ENCODE results near the gene NELL1.

The NELL1 gene

GRCh38 chr11:20669820-20670684 lies 666 bp downstream of the NELL1 start:
- DNase-seq = no peak

DNA sequence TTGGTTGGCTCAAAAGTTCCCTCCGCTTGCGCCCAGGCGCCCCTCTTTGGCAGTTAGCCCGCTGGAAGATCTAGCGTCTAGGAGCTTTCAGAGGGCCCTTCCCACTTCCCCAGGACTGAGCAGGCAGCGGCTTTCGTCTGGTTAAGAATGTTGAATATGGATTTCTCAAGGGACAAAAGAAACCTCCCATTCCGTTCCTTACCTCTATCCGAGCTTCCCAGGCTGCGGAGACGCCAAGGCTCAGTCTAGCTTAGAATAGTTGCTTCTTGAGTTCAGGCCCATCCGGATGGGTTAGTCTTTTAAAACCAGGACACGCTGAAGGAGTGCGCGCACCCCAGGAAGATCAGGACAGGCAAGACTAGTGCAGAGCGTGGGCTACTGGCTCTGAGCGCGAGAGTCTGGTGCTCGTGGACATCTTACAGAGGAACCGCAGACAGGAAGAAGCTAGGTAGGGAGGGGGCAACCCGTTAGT lies 1.6 kb downstream of the NELL1 start:
- DNase-seq = no peak

GRCh38 chr11:20671856-20672546 lies 2.6 kb downstream of the NELL1 start:
- peak; percentile 23 to 46 for DNase-seq

- peak in 1 of 2 experiments; percentile 12 for DNase-seq
These were observed 3.2 kb downstream of the NELL1 start for GRCh38 chr11:20672575-20672974.

- no peak for DNase-seq
These were observed 7.3 kb downstream of the NELL1 start for GRCh38 chr11:20676658-20677057.

- no peak for DNase-seq
These were observed 19.4 kb downstream of the NELL1 start for GRCh38 chr11:20688761-20689160.

- peak in 1 of 2 experiments; percentile 13 for DNase-seq
These were observed 38.5 kb downstream of the NELL1 start for GRCh38 chr11:20707876-20708275.

DNA sequence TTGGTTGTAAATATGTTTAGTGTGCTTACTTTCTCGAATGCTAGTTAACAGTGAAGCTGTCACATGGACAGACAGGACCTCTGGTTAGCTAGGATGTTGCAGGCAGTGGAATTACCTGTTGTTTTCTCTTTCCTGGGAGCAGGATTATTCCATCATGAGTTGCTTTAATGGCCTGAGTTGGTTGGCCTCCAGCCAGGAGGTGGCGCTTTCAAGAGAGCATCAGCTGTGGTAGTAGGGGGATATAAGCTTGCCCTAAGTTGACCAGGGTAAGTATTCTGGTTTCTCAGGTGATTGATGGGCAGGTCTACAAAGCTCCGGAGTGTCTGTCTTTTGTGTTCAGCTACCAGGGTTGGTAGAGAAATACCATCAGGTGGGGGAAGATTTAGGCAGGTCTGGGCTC lies 43.5 kb downstream of the NELL1 start:
- no peak for DNase-seq

DNA sequence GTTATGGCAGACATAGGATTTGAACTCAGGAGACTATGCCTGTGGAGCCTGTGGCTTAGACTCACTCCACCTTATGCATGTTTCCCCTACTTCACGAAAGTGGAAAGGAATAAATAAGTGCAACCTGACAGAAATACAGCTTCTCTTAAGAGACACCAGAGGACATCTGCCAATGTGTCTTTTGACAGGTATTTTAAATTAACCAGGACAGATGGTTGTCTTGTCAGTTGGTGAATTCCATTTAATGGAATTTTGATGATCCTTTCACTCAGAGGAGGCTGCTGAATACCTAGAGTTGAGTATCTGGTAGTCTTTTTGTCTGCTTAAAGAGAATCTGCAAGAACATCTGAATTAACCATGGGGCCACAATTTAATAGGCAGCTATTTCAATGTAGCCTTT lies 46.1 kb downstream of the NELL1 start:
- DNase-seq = no peak

DNA sequence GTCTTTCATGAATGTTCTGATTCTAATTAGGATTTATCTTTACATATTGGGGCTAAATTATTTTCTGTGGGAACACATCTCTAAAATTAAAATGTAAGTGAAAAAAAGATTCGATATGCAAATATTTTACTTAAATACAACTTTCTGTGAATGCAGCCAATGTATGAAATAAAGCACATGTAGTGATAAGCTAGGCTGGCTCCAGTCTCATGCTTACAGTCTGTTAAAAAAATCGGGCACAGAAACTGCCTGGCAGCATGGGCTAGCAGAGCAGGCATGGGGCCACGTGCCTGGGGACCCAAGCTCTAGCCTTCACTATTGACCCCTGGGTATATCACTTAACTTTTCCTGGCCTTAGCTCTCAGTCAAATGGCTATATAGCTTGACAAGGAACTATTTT lies 46.5 kb downstream of the NELL1 start:
- DNase-seq = no peak

- no peak for DNase-seq
These were observed 50.4 kb downstream of the NELL1 start for GRCh38 chr11:20719821-20720220.

GRCh38 chr11:20723366-20723765 lies 54.0 kb downstream of the NELL1 start:
- no peak for DNase-seq

- DNase-seq = no peak
These were observed 60.3 kb downstream of the NELL1 start for GRCh38 chr11:20729597-20730105.

- DNase-seq = no peak
These were observed 62.4 kb downstream of the NELL1 start for GRCh38 chr11:20731676-20732215.

DNA sequence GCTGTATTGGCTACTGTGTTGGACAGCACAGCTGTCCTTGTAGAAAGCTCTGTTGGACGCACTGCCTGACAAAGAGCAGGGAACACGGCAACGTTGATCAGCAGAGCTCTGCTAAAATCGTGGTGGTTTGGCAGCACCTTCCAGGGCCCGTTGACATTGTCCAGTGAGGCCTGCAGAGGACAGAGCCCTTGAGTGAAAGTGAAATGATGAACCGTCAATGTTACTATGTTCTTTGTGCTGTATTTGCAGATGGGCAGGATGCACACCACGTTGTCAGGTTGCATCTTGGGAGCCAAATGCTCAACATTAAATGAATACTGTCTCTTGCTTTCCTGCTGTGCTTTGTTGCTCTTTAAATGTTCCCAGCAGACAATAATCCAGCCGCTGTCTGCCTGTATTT lies 69.7 kb downstream of the NELL1 start:
- no peak for DNase-seq

GRCh38 chr11:20739577-20739976 lies 70.2 kb downstream of the NELL1 start:
- no peak for DNase-seq

DNA sequence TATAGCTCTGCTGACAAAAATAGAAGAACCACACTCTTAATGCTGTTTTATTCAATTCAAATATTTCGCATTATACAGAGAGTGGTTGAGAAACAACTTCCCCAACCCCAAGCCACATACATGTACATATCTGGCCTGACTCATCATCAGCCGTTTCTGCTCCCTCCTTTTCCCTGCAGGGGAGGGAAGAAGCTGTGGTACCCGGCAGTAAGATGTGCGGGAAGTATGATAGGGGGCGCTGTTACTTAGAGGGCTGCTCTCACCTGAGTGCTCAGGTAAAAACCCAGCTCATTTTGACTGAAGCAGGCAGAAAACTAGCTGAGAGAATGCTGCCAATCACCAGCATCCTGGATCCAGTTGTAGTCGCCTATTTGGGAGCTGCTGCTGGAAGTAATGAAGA lies 85.5 kb downstream of the NELL1 start:
- DNase-seq = no peak

DNA sequence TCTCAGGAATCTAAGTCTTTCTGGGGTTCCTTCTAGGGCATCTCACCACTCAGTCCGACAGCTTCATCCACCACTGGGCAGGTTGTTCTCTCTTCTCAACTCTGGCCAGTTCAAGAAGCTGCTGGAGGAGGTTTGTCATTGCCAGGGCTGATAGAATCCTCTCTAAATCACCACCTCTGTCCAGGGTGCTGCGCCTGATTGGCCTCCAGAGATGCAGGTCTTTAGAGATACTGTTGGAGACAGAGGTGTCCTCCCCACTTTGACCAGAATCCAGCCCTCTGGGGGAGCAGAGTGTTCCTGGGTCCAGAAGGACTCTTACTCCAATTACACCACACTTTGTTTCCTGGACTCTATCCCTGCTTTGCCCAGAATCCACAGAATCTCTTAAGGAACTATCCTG lies 90.2 kb downstream of the NELL1 start:
- no peak for DNase-seq

GRCh38 chr11:20760811-20761210 lies 91.4 kb downstream of the NELL1 start:
- DNase-seq = no peak

- no peak for DNase-seq
These were observed 92.9 kb downstream of the NELL1 start for GRCh38 chr11:20762116-20762844.

GRCh38 chr11:20762980-20763379 lies 93.6 kb downstream of the NELL1 start:
- no peak for DNase-seq

GRCh38 chr11:20770414-20770946 lies 101.1 kb downstream of the NELL1 start:
- DNase-seq = no peak

DNA sequence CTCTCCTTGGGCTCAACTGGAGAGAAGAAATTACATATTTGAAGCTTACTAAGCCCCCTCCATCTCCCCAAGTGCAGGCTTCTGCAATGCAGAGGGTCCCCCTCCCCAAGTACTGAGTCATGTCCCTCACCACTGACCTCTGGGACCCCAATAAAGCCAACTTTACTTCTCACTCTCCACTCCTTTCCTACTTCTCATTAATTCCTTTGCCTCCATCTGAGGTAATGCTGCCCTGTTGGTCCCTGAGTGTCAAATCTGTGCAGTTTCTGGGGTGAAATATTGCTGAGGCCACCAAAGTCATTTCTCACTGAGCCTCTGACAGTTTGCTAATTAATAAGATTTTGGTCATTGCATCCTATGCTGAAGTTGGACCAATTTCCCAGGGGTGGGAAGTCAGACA lies 101.6 kb downstream of the NELL1 start:
- DNase-seq = no peak
